WERI-Rb-1 (cell line): Measurements from ENCODE around the gene P3H4.
A peak's percentile ranks its signal among the peaks of the same experiment; 100 is the strongest.
"Not testable (repeated sequence)": the region's sequence is repeated elsewhere in the genome, so short reads cannot be mapped to it uniquely, and the experiment has no call there.

Experiments used
- DNase-seq: peaks from one replicate; pipeline ENCODE4 v3.0.0-alpha.2; 2020
- H3K27ac ChIP-seq: fragments of 250-450 bp; sonication (Bioruptor Pico); 2 replicates; pipeline ENCODE4 v1.5.1; 2020; ENCODE audit warnings: mild to moderate bottlenecking, moderate library complexity
- H3K27me3 ChIP-seq: fragments of 250-450 bp; sonication (Bioruptor Pico); 2 replicates; pipeline ENCODE4 v1.5.1; 2021; ENCODE audit warnings: mild to moderate bottlenecking, low read depth, moderate library complexity; ENCODE audit not compliant: insufficient read depth, severe bottlenecking
- H3K36me3 ChIP-seq: fragments of 250-450 bp; sonication (Bioruptor Pico); 2 replicates; pipeline ENCODE4 v1.5.1; 2020; ENCODE audit warnings: mild to moderate bottlenecking, moderate library complexity
- H3K4me3 ChIP-seq: 2 replicates; pipeline ENCODE4 v1.5.1; 2011; ENCODE audit warnings: low read depth, mild to moderate bottlenecking, control low read depth, low read length
- H3K9me3 ChIP-seq: fragments of 250-450 bp; sonication (Bioruptor Pico); 2 replicates; pipeline ENCODE4 v1.5.1; 2021; ENCODE audit warnings: mild to moderate bottlenecking, moderate library complexity; ENCODE audit not compliant: severe bottlenecking
- CTCF ChIP-seq: IDR thresholded peaks from 2 replicates; pipeline ENCODE4 v1.5.1; 2011; ENCODE audit warnings: low read depth, mild to moderate bottlenecking, control low read depth, inconsistent platforms, low read length

P3H4 gene, protein sequence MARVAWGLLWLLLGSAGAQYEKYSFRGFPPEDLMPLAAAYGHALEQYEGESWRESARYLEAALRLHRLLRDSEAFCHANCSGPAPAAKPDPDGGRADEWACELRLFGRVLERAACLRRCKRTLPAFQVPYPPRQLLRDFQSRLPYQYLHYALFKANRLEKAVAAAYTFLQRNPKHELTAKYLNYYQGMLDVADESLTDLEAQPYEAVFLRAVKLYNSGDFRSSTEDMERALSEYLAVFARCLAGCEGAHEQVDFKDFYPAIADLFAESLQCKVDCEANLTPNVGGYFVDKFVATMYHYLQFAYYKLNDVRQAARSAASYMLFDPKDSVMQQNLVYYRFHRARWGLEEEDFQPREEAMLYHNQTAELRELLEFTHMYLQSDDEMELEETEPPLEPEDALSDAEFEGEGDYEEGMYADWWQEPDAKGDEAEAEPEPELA

DNA sequence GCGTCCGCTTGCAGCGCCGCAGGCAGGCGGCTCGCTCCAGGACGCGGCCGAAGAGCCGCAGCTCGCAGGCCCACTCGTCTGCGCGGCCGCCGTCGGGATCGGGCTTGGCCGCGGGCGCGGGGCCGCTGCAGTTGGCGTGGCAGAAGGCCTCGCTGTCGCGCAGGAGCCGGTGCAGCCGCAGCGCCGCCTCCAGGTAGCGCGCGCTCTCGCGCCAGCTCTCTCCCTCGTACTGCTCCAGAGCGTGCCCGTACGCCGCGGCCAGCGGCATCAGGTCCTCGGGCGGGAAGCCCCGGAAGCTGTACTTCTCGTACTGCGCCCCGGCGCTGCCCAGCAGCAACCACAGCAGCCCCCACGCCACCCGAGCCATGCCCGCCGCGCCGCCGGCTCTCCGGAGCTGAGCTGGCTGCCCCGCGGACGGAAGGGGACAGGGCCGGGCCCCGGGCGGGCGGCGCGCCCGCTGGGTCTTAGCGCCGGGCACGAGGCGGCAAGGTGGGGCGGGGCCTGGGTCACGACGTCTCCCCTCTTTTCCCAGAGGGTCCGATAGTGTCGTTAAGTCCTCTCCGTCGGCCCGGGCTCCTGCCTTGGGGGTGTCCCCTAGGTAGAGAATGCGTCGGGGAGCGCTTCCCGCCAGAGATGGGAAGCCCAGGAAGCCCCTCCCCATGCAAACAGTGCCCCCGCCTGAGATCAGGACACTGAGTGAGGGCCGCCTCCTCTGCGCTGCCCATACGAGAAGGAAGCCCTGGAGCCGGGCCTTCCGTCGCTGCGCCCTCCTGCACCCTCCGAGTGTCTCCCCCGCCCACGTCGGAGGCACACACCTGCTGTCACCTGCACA lies at the start of gene P3H4:
Gene P3H4 (minus strand): TSS at position 401 of the 832 bp plus-strand sequence. CDS start 34 bp downstream, at position 367.
- Histone ChIP-seq H3K27me3 (no peaks in the 10 kb centered on the region), H3K36me3 (peaks cover 36% of the 10 kb centered on the region), H3K4me3 (peak within 1 kb of the TSS; percentile 77), H3K27ac (peak within 1 kb of the TSS; percentile 96), H3K9me3 (no peaks in the 10 kb centered on the region)
- peak; percentile 98 for TF ChIP-seq CTCF
- peak; percentile 91 for DNase-seq

DNA sequence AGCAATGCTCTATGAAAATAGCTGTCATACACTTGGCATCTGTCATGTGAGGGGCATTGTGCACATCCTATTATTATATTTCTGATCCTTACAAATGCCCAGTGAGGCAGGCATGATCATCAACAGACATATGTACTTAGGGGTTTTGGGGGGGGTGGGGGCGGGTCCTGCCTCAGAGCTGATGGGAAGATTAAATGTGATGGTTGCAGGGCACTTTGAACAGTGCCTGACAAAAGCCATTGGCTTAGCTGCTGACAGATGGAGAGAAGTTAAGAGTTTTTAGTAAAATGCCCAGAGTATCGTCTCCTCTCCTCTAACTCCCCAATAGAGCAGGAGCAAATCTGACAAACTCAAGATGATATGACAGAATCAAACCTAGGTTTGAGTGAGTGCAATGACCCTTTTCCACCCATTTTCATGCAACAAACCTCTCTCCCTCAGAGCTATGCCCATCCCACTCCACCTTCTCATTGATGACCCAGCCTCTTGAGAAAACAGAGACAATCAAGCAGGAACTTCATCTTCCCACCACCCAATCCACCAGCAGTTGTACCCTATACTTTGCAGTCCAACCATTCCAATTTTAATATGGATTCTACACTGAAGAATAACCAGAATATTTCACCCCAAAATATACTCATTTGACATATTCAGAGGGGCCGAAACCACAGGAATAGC lies 48.6 kb upstream of the P3H4 start:
- peak; percentile 58 for DNase-seq

GRCh38 chr17:41851382-41851781 lies 39.6 kb upstream of the P3H4 start:
- peaks cover 67% of the 10 kb centered on the region for H3K36me3 ChIP-seq
- not testable (repeated sequence) for H3K27ac ChIP-seq, DNase-seq, H3K27me3 ChIP-seq, H3K4me3 ChIP-seq, H3K9me3 ChIP-seq

More for the DNA sequence above, 48.6 kb upstream of the P3H4 start:
- Histone ChIP-seq H3K36me3 (peaks cover 14% of the 10 kb centered on the region), H3K27me3 (no peaks in the 10 kb centered on the region), H3K9me3 (no peaks in the 10 kb centered on the region), H3K27ac (peak overlapping the region; percentile 55), H3K4me3 (no peak overlapping the region)
- no peak for TF ChIP-seq CTCF

DNA sequence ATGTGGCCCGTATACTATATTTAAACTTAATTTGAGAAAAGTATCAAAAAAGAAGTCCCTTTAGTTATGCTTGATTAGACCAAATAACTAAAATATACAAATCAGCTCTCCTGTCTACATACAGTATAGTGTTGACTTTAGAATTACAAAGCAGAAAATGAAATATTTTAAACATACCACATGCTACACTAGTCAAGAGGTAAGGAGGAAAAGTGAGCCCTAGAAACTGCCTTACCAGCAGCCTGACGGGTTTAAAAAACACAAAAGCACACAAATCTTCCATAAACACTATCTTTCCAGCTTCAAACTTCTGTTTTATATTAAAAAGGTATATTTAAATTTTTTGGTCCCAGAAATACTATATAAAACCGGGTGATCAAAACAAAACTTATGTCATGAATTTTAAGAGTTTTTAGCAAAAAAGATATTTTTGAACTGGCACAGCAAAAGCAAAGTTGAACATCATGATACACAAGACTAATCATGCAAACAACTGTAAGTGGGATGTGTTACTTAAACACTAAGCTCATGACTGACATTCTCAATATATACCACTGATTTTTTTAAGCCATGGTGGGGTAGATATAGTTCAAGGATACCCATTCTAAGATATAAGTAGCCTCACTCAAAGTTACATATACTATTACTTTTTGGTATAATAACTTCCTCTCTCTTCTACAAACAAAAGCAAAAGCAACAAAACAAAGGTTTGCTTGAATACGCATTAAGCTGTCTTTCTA lies 37.7 kb upstream of the P3H4 start:
- Histone ChIP-seq H3K36me3 (peaks cover 56% of the 10 kb centered on the region), H3K27ac (no peak overlapping the region)

DNA sequence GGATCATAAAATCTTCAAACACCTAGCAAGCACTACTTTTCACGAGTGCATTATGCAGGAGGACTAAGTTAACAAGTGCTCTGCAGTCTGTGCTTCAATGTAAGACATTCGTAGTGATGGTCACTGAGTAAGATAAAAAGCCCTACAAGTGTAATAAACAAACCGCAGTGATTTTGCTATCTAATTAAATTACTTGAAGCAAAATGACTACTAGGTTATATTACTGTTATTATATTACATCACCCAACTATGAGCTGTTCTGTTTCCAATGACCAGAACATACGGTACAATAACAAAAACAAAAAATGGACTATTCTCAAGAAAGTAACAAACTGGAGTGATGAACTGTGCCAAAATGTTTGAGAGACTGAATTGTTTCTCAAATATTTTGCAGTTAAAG lies 37.0 kb upstream of the P3H4 start:
- TF ChIP-seq CTCF, result no peak
- no peak overlapping the region for H3K4me3 ChIP-seq
- H3K27me3 ChIP-seq, result no peaks in the 10 kb centered on the region
- no peaks in the 10 kb centered on the region for H3K9me3 ChIP-seq
- peaks cover 50% of the 10 kb centered on the region for H3K36me3 ChIP-seq
- H3K27ac ChIP-seq, result no peak overlapping the region
- DNase-seq, result no peak

More for the DNA sequence above, 37.7 kb upstream of the P3H4 start:
- Histone ChIP-seq H3K27me3 (no peaks in the 10 kb centered on the region), H3K4me3 (no peak overlapping the region), H3K9me3 (no peaks in the 10 kb centered on the region)
- DNase-seq, result no peak
- TF ChIP-seq CTCF, result no peak
